Measurements from ENCODE around the gene HSPA6. TPM values are rescaled to one million over a fixed set of nuclear protein-coding genes. Genes with fewer than 3 reads are reported as not detected.
A peak's percentile ranks its signal among the peaks of the same experiment; 100 is the strongest.
"Not testable (repeated sequence)": the region's sequence is repeated elsewhere in the genome, so short reads cannot be mapped to it uniquely, and the experiment has no call there.

HSPA6 gene
- total and polyA plus RNA-seq, 4 experiments from 2014 or later: 0.09 to 2.4 (median 2.4) TPM; not detected in 1

- H3K4me1 Mint-ChIP-seq: peaks cover 15 to 44% (median 32%) of the 10 kb centered on the region in 4 donors
- CTCF ChIA-PET (ENCODE audit: partially characterized antibody); H3K9me3 ChIP-seq (ENCODE audit: control insufficient read depth in 1 of 2, low read length in 2 of 2); H3K27me3 ChIP-seq (ENCODE audit: insufficient read depth, low read length); H3K27me3 Mint-ChIP-seq; intact Hi-C loops (cut with micrococcal nuclease); H3K36me3 ChIP-seq (ENCODE audit: insufficient read depth, low read length); DNase-seq; POLR2A ChIA-PET (ENCODE audit: partially characterized antibody); H3K4me3 ChIP-seq (ENCODE audit: low read length in 2 of 2); H3K27ac ChIP-seq (ENCODE audit: low read depth, low read length): not testable (repeated sequence)
- H3K4me3 Mint-ChIP-seq: peak overlapping the region in 2 of 8 donors; percentile 43 to 45
- H3K4me1 ChIP-seq (ENCODE audit: insufficient read depth, low read length): peaks cover 26% of the 10 kb centered on the region
- peaks cover 0 to 11% (median 0%) of the 10 kb centered on the region in 8 donors for H3K9me3 Mint-ChIP-seq
- peaks cover 0 to 10% of the 10 kb centered on the region in 2 donors for H3K36me3 Mint-ChIP-seq
- H3K27ac Mint-ChIP-seq: peak overlapping the region in 4 of 7 donors; percentile 14 to 76 (median 36)
Measured at GRCh38 chr1:161537068-161537669, 12.8 kb downstream of the HSPA6 start.

GRCh38 chr1:161538925-161539479 lies 14.7 kb downstream of the HSPA6 start:
- H3K36me3 Mint-ChIP-seq: peaks cover 0 to 10% of the 10 kb centered on the region in 2 donors
- H3K9me3 ChIP-seq (ENCODE audit: control insufficient read depth in 1 of 2, low read length in 2 of 2); H3K27me3 Mint-ChIP-seq; intact Hi-C loops (cut with micrococcal nuclease); H3K27ac ChIP-seq (ENCODE audit: low read depth, low read length); DNase-seq; H3K27me3 ChIP-seq (ENCODE audit: insufficient read depth, low read length); H3K36me3 ChIP-seq (ENCODE audit: insufficient read depth, low read length); H3K4me3 ChIP-seq (ENCODE audit: low read length in 2 of 2): not testable (repeated sequence)
- POLR2A ChIA-PET (ENCODE audit: partially characterized antibody): interaction anchor here (1.0 to 1.9 kb wide), 7 partner anchors 8 to 202 kb away, joined by 3 to 39 read pairs (median 4); no protein-coding TSS in a partner anchor
- peak overlapping the region in 2 of 7 donors; percentile 95 to 96 for H3K27ac Mint-ChIP-seq
- peaks cover 0 to 11% (median 0%) of the 10 kb centered on the region in 8 donors for H3K9me3 Mint-ChIP-seq
- peaks cover 44% of the 10 kb centered on the region for H3K4me1 ChIP-seq (ENCODE audit: insufficient read depth, low read length)
- CTCF ChIA-PET (ENCODE audit: partially characterized antibody): interaction anchor here (0.7 to 1.5 kb wide), 6 partner anchors 8 to 210 kb away, joined by 3 to 6 read pairs (median 4); no protein-coding TSS in a partner anchor
- peak overlapping the region in 6 of 8 donors; percentile 39 to 97 (median 96) for H3K4me3 Mint-ChIP-seq
- peaks cover 25 to 60% (median 46%) of the 10 kb centered on the region in 4 donors for H3K4me1 Mint-ChIP-seq

GRCh38 chr1:161539731-161540569 lies 15.6 kb downstream of the HSPA6 start:
- peak overlapping the region; percentile 93 to 97 (median 96) for H3K4me3 Mint-ChIP-seq
- intact Hi-C loops (cut with micrococcal nuclease): loop anchor here (1.0 to 10.0 kb wide), 5 partner anchors 9 to 187 kb away; no protein-coding TSS in a partner anchor
- DNase-seq: peak; percentile 83 to 92 (median 91)
- H3K9me3 ChIP-seq (ENCODE audit: control insufficient read depth in 1 of 2, low read length in 2 of 2); H3K36me3 ChIP-seq (ENCODE audit: insufficient read depth, low read length); H3K27me3 ChIP-seq (ENCODE audit: insufficient read depth, low read length); H3K27me3 Mint-ChIP-seq: not testable (repeated sequence)
- peaks cover 0 to 11% (median 0%) of the 10 kb centered on the region in 8 donors for H3K9me3 Mint-ChIP-seq
- H3K36me3 Mint-ChIP-seq: peaks cover 0 to 10% of the 10 kb centered on the region in 2 donors
- peak overlapping the region; percentile 95 to 99 (median 97) for H3K27ac Mint-ChIP-seq
- Histone ChIP-seq H3K4me1 (ENCODE audit: insufficient read depth, low read length) (peaks cover 50% of the 10 kb centered on the region), H3K27ac (ENCODE audit: low read depth, low read length) (peak overlapping the region; percentile 61), H3K4me3 (ENCODE audit: low read length in 2 of 2) (peak overlapping the region; percentile 64 to 67)
- H3K4me1 Mint-ChIP-seq: peaks cover 25 to 65% (median 50%) of the 10 kb centered on the region in 4 donors
- ChIA-PET CTCF (ENCODE audit: partially characterized antibody) (interaction anchor here (0.7 to 1.5 kb wide), 8 partner anchors 8 to 209 kb away, joined by 3 to 6 read pairs (median 4); no protein-coding TSS in a partner anchor), POLR2A (ENCODE audit: partially characterized antibody) (interaction anchor here (0.6 to 1.9 kb wide), 10 partner anchors 9 to 1615 kb away, joined by 3 to 39 read pairs (median 4); partner anchors contain the start of gene HSPA6)

GRCh38 chr1:161540570-161540960 lies 16.2 kb downstream of the HSPA6 start:
- H3K9me3 ChIP-seq (ENCODE audit: control insufficient read depth in 1 of 2, low read length in 2 of 2); H3K27me3 Mint-ChIP-seq; H3K27me3 ChIP-seq (ENCODE audit: insufficient read depth, low read length); H3K36me3 ChIP-seq (ENCODE audit: insufficient read depth, low read length): not testable (repeated sequence)
- Mint-ChIP-seq H3K27ac (peak overlapping the region; percentile 95 to 99 (median 97)), H3K9me3 (peaks cover 0 to 11% (median 0%) of the 10 kb centered on the region in 8 donors), H3K36me3 (peaks cover 0 to 10% of the 10 kb centered on the region in 2 donors), H3K4me3 (peak overlapping the region; percentile 93 to 97 (median 96)), H3K4me1 (peaks cover 27 to 70% (median 55%) of the 10 kb centered on the region in 4 donors)
- intact Hi-C loops (cut with micrococcal nuclease): loop anchor here (1.0 to 10.0 kb wide), 5 partner anchors 9 to 187 kb away; no protein-coding TSS in a partner anchor
- ChIA-PET POLR2A (ENCODE audit: partially characterized antibody) (interaction anchor here (0.6 to 1.9 kb wide), 7 partner anchors 9 to 1616 kb away, joined by 3 to 39 read pairs (median 8); partner anchors contain the start of gene HSPA6), CTCF (ENCODE audit: partially characterized antibody) (interaction anchor here (1.3 kb wide), 1 partner anchor 9 kb away, joined by 4 read pairs; no protein-coding TSS in a partner anchor)
- H3K27ac ChIP-seq (ENCODE audit: low read depth, low read length): peak overlapping the region; percentile 61
- peak in 1 of 5 donors; percentile 40 for DNase-seq
- peaks cover 54% of the 10 kb centered on the region for H3K4me1 ChIP-seq (ENCODE audit: insufficient read depth, low read length)
- peak overlapping the region in 1 of 2 donors; percentile 64 for H3K4me3 ChIP-seq (ENCODE audit: low read length in 2 of 2)

GRCh38 chr1:161542091-161542559 lies 17.8 kb downstream of the HSPA6 start:
- peak overlapping the region; percentile 76 to 95 (median 87) for H3K27ac Mint-ChIP-seq
- H3K9me3 Mint-ChIP-seq: peaks cover 0 to 11% (median 0%) of the 10 kb centered on the region in 8 donors
- intact Hi-C loops (cut with micrococcal nuclease): loop anchor here (5.0 to 10.0 kb wide), 3 partner anchors 57 to 185 kb away; no protein-coding TSS in a partner anchor
- ChIA-PET POLR2A (ENCODE audit: partially characterized antibody) (interaction anchor here (0.8 to 1.3 kb wide), 7 partner anchors 10 to 207 kb away, joined by 3 to 7 read pairs (median 3); partner anchors contain the start of genes DUSP12 and HSPA6), CTCF (ENCODE audit: partially characterized antibody) (interaction anchor here (1.0 to 1.3 kb wide), 3 partner anchors 10 to 196 kb away, joined by 3 to 4 read pairs (median 4); no protein-coding TSS in a partner anchor)
- H3K36me3 ChIP-seq (ENCODE audit: insufficient read depth, low read length); H3K27me3 Mint-ChIP-seq; H3K9me3 ChIP-seq (ENCODE audit: control insufficient read depth in 1 of 2, low read length in 2 of 2); H3K27me3 ChIP-seq (ENCODE audit: insufficient read depth, low read length): not testable (repeated sequence)
- Histone ChIP-seq H3K4me3 (ENCODE audit: low read length in 2 of 2) (peak overlapping the region in 1 of 2 donors; percentile 25), H3K4me1 (ENCODE audit: insufficient read depth, low read length) (peaks cover 56% of the 10 kb centered on the region), H3K27ac (ENCODE audit: low read depth, low read length) (peak overlapping the region; percentile 44)
- peak overlapping the region in 7 of 8 donors; percentile 50 to 82 (median 61) for H3K4me3 Mint-ChIP-seq
- H3K36me3 Mint-ChIP-seq: peaks cover 0 to 10% of the 10 kb centered on the region in 2 donors
- peaks cover 27 to 73% (median 59%) of the 10 kb centered on the region in 4 donors for H3K4me1 Mint-ChIP-seq
- peak; percentile 50 to 76 (median 74) for DNase-seq

- DNase-seq; H3K27me3 Mint-ChIP-seq; CTCF ChIA-PET (ENCODE audit: partially characterized antibody); H3K36me3 ChIP-seq (ENCODE audit: insufficient read depth, low read length); H3K27me3 ChIP-seq (ENCODE audit: insufficient read depth, low read length); H3K4me3 ChIP-seq (ENCODE audit: low read length in 2 of 2); H3K27ac ChIP-seq (ENCODE audit: low read depth, low read length); POLR2A ChIA-PET (ENCODE audit: partially characterized antibody); H3K9me3 ChIP-seq (ENCODE audit: control insufficient read depth in 1 of 2, low read length in 2 of 2): not testable (repeated sequence)
- Mint-ChIP-seq H3K9me3 (peaks cover 0 to 11% (median 0%) of the 10 kb centered on the region in 8 donors), H3K4me3 (peak overlapping the region in 4 of 8 donors; percentile 43 to 69 (median 52)), H3K27ac (peak overlapping the region in 6 of 7 donors; percentile 76 to 95 (median 86)), H3K4me1 (peaks cover 27 to 69% (median 55%) of the 10 kb centered on the region in 4 donors), H3K36me3 (peaks cover 0 to 10% of the 10 kb centered on the region in 2 donors)
- intact Hi-C loops (cut with micrococcal nuclease): loop anchor here (5.0 to 10.0 kb wide), 3 partner anchors 58 to 184 kb away; no protein-coding TSS in a partner anchor
- H3K4me1 ChIP-seq (ENCODE audit: insufficient read depth, low read length): peaks cover 56% of the 10 kb centered on the region
Measured at GRCh38 chr1:161543125-161543524, 18.8 kb downstream of the HSPA6 start.
